Pancreas (tissue), 10 donors: Measurements from ENCODE around the gene RPTN. TPM values are rescaled to one million over a fixed set of nuclear protein-coding genes. Genes with fewer than 3 reads are reported as not detected.

Experiments used
- ATAC-seq, 4 donors: fragments of 200-7000 bp; cut with Tn5 transposase; one replicate each; pipeline versions ENCODE4 v1.8.0 to v1.9.1; 2020; ENCODE audit warnings: mild to moderate bottlenecking in 4 of 4, moderate library complexity in 4 of 4
- DNase-seq, 6 donors: peaks; one replicate each; pipeline ENCODE4 v3.0.0-alpha.2; 2020
- FAIRE-seq: peaks from 2 replicates; lab custom pipeline; 2012; peaks lifted over from hg19 to GRCh38; lab: Jason Lieb, UNC
- H3K27ac ChIP-seq, 4 donors: fragments of 200-600 bp; sonication (generic); 1 replicate in 3 of 4; 2 replicates in 1 of 4; pipeline versions ENCODE4 v1.5.0 to v1.8.0; 2020
- H3K27me3 ChIP-seq, 4 donors: fragments of 200-600 bp; one replicate each; pipeline ENCODE4 v1.8.0; 2021
- H3K36me3 ChIP-seq, 3 donors: fragments of 200-600 bp; sonication (generic) in 1 of 3; one replicate each; pipeline versions ENCODE4 v1.5.0 to v1.8.0; 2020 to 2021
- H3K4me1 ChIP-seq, 3 donors: fragments of 200-600 bp; one replicate each; pipeline ENCODE4 v1.8.0; 2021
- H3K4me3 ChIP-seq, 4 donors: fragments of 200-600 bp; sonication (generic) in 2 of 4; one replicate each; pipeline versions ENCODE4 v1.5.0 to v1.8.0; 2020 to 2021
- H3K9me3 ChIP-seq, 4 donors: fragments of 200-600 bp; one replicate each; pipeline ENCODE4 v1.8.0; 2021
- WGBS, 2 donors: extraction: QIAGEN DNeasy Blood & Tissue Kit; methylation state at CpG; one replicate each; pipeline ENCODE4 v1.1.7; 2013; 5-methylcytosine and 5-hydroxymethylcytosine counted together
- intact Hi-C, 3 donors: fragments of 100-400 bp; cut with DNase I; formaldehyde crosslinking; loops; one replicate each; pipeline versions ENCODE4 v1.11.1 to v1.14.2; 2022
- polyA plus RNA-seq, 2 donors: library from polyadenylated mRNA; stranded (reverse); fragments of 200-250 nt; gene quantifications; one replicate each; pipeline ENCODE4 v1.2.3, GENCODE V29; 2013
- total RNA-seq, 6 donors: library from RNA; stranded (reverse); fragmentation: NEBNext Ultra II Directional in 4 of 6; extraction: Animal tissue kit (Norgen Biotek cat#: 25700) in 4 of 6; gene quantifications; one replicate each; pipeline versions ENCODE4 v1.2.1 to v1.2.4, GENCODE V29; 2021 to 2023
- TF ChIP-seq, protein P1 (sequence below), 4 donors: fragments of 200-600 bp; sonication (generic) in 3 of 4; IDR thresholded peaks; one replicate each; pipeline versions ENCODE4 v1.5.0 to v1.8.0; 2021; ENCODE audit warnings: antibody characterized with exemption in 4 of 4
- donor health status: healthy with polysubstance abuse.
- donor health status: DM: no; HTN: no; CAD: no; lungs with moderate emphysema.
- donor health status: DM: no; HTN: no; CAD: no.
- donor health status: control.
- donor health status: control.
- donor health status: Bipolar disorder and iron deficiency.
- donor health status: DM: yes; HTN: yes; CAD: no.
- donor health status: DM: no; HTN: no; CAD: no.
- donor health status: DM: no; HTN: no; CAD: no.
- donor health status: DM: yes; HTN: yes; CAD: no.

Gene RPTN
- total and polyA plus RNA-seq, 8 donors = not detected

DNA sequence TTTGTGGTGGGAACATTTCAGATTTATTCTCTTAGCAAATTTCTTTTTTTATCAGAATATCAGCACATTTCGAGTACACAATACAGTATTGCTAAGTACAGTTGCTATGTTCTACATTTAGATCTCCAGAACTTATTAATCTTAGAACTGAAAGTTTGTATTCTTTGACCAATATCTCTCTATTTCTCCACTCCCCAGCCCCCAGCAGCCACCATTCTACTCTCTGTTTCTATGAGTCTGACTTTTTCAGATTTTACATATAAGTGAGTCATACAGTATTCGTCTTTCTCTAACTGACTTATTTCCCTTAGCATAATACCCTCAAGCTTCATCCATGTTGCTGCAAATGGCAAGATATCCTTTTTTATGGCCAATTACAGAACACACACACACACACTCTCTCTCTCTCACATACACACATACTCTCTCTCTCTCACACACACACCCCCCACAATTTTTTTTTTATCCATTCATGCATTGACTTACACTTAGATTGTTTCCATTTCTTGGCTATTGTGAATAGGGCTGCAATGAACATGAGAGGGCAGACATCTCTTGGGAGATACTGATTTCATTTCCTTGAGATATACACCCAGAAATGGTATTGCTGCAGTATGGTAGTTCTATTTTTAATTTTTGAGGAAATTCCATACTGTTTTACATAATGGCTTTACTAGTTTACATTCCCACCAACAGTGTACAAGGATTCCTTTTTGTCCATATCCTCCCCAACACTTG, 15.7 kb downstream of the RPTN start:
- ATAC-seq (no peak), FAIRE-seq (no peak), DNase-seq (no peak)
- H3K4me1 ChIP-seq = no peaks in the 10 kb centered on the region
- H3K27me3 ChIP-seq = peaks cover 0 to 4% (median 2%) of the 10 kb centered on the region in 4 donors
- no peak overlapping the region for H3K27ac ChIP-seq
- TF ChIP-seq, protein P1, sequence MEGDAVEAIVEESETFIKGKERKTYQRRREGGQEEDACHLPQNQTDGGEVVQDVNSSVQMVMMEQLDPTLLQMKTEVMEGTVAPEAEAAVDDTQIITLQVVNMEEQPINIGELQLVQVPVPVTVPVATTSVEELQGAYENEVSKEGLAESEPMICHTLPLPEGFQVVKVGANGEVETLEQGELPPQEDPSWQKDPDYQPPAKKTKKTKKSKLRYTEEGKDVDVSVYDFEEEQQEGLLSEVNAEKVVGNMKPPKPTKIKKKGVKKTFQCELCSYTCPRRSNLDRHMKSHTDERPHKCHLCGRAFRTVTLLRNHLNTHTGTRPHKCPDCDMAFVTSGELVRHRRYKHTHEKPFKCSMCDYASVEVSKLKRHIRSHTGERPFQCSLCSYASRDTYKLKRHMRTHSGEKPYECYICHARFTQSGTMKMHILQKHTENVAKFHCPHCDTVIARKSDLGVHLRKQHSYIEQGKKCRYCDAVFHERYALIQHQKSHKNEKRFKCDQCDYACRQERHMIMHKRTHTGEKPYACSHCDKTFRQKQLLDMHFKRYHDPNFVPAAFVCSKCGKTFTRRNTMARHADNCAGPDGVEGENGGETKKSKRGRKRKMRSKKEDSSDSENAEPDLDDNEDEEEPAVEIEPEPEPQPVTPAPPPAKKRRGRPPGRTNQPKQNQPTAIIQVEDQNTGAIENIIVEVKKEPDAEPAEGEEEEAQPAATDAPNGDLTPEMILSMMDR (IDR thresholded peaks at IDR 0.05) = no peak
- 43 to 57% methylated on average over 2 of the region's 2 CpGs for WGBS, 2 donors
- intact Hi-C loops = loop anchor here in 1 of 3 donors (5.0 kb wide), 1 partner anchor 39 kb away; no protein-coding TSS in a partner anchor
- H3K9me3 ChIP-seq = no peaks in the 10 kb centered on the region
- H3K4me3 ChIP-seq = no peak overlapping the region
- no peaks in the 10 kb centered on the region for H3K36me3 ChIP-seq

DNA sequence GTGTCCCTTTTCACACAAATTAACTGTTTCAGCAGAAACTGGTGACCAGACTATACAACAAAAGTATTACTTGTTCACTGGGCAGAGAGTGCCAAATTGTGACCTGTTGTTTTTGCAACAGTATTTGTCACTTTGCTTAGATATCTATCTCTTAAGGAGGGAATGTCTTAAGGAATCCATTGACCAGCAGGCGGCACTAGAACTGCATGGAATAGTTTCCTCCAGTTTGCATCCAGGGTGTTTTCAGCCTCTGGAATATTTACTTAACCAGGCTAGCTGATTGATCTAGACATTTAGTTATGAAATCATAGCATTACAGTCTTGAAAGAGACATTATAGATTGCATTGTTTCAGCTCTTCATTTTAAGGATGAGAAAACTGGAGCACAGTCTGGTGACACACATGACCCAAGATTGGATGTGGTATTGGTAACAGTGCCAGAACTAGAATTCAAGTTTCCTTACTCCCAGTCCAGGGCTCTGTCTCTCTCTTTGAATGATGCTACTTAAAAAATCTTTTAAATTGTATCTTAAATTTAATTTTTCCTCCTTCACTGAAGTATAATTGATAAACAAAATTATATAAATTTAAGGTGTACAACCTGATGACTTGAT, 16.9 kb downstream of the RPTN start:
- ATAC-seq = peak; percentile 64 to 90 (median 88)
- Histone ChIP-seq H3K4me3 (no peak overlapping the region), H3K27ac (no peak overlapping the region), H3K9me3 (no peaks in the 10 kb centered on the region), H3K36me3 (no peaks in the 10 kb centered on the region), H3K27me3 (peaks cover 0 to 4% (median 2%) of the 10 kb centered on the region in 4 donors), H3K4me1 (no peaks in the 10 kb centered on the region)
- no peak for FAIRE-seq
- intact Hi-C loops = loop anchor here in 1 of 3 donors (5.0 kb wide), 1 partner anchor 40 kb away; no protein-coding TSS in a partner anchor
- DNase-seq = peak in 3 of 6 donors; percentile 13 to 61 (median 34)
- TF ChIP-seq, protein P1 (IDR thresholded peaks at IDR 0.05) = peak in 3 of 4 donors; percentile 32 to 61 (median 44)
- 0 to 1% methylated on average over 1 of the region's 1 CpG for WGBS, 2 donors

DNA sequence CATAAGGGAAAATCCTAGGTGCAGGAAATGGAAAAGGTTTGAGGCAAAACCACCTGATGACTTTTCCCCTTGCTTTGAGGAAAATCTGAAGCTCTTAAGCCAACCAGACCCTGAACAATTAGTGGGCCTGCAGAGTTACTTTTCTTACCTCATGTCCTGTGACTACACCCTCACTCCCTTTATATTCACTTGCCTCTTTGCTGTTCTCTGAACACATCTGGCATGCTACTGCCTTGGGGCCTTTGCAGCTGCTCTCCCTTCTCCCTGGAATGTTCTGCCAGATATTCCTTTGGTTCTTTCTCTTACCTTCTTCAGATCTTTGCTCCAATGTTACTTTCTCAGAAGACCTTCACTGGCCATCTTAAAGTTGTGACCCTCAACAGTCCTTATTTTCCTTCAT, 21.8 kb downstream of the RPTN start:
- Histone ChIP-seq H3K27ac (no peak overlapping the region), H3K4me1 (no peaks in the 10 kb centered on the region), H3K4me3 (no peak overlapping the region), H3K9me3 (no peaks in the 10 kb centered on the region), H3K27me3 (peaks cover 0 to 3% (median 2%) of the 10 kb centered on the region in 4 donors), H3K36me3 (no peaks in the 10 kb centered on the region)
- intact Hi-C loops = no loop called here
- TF ChIP-seq, protein P1 (IDR thresholded peaks at IDR 0.05) = no peak
- DNase-seq (no peak), FAIRE-seq (no peak), ATAC-seq (no peak)

DNA sequence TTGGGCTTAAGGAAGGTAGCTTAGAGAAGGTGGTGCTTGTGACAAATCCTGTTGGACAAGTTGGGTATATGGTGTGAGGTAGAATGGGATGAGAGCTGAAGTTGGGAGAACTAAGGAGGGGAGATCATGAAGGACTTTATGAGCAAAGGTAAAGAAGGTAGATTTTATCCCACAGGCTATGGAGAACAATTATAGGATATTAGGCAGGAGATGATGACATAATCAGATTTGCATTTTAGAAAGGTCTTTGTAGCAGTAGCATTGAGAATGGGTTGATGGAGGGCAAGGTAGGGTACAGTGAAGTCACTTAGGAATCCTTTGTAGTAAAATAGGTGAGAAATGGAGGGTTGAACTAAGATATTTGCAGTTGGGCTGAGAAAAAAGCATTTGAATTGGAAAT, 28.8 kb downstream of the RPTN start:
- no peak overlapping the region for H3K4me3 ChIP-seq
- DNase-seq (no peak), FAIRE-seq (no peak), ATAC-seq (no peak)
- no peaks in the 10 kb centered on the region for H3K4me1 ChIP-seq
- TF ChIP-seq, protein P1 (IDR thresholded peaks at IDR 0.05) = no peak
- H3K9me3 ChIP-seq = no peaks in the 10 kb centered on the region
- intact Hi-C loops = no loop called here
- H3K36me3 ChIP-seq = no peaks in the 10 kb centered on the region
- H3K27ac ChIP-seq = no peak overlapping the region
- peaks cover 0 to 4% (median 2%) of the 10 kb centered on the region in 4 donors for H3K27me3 ChIP-seq

DNA sequence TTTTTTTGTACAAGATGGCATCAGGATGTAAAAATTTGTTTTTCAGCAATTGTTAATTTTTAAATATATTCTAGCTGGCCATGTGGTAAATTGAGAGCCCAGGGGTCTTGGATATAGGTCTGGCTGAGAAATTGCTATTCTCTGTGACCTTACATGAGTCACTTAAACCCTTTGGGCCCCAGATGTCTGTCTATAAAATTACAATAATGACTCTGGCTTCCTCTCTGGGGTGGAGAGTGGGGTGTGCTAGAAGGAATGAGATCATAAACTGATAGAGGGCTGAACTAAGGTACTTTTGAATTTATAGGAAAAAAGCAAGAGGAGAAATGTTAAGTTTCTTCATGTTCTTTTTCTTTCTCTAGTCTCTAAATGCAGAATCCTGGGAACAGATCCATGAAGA, 31.4 kb downstream of the RPTN start:
- TF ChIP-seq, protein P1 (IDR thresholded peaks at IDR 0.05) = no peak
- ATAC-seq = no peak
- Histone ChIP-seq H3K4me1 (no peaks in the 10 kb centered on the region), H3K4me3 (no peak overlapping the region), H3K27me3 (peaks cover 0 to 4% (median 2%) of the 10 kb centered on the region in 4 donors), H3K9me3 (no peaks in the 10 kb centered on the region), H3K27ac (no peak overlapping the region), H3K36me3 (no peaks in the 10 kb centered on the region)
- no peak for FAIRE-seq
- DNase-seq = no peak
- intact Hi-C loops = no loop called here
